GM13976 (cell line): Measurements from ENCODE around the gene DYNLRB1.

Experiments used
- DNase-seq: peaks from one replicate; pipeline ENCODE4 v3.0.0; 2012; ENCODE audit warnings: low spot score
- CTCF ChIP-seq: IDR thresholded peaks from 2 replicates; pipeline ENCODE4 v1.5.1; 2012; ENCODE audit warnings: borderline replicate concordance, mild to moderate bottlenecking; ENCODE audit not compliant: insufficient read depth; ENCODE audit errors: extremely low read depth, missing control alignments, control extremely low read depth
- in situ Hi-C: fragments of 300-500 bp; cut with MboI; formaldehyde crosslinking; loops from one replicate; pipeline ENCODE4 v1.12.0; 2022; ENCODE audit warnings: low sequenced_read_pairs, mixed read lengths, inconsistent platforms; ENCODE audit not compliant: unreplicated experiment

DYNLRB1 gene

GRCh38 chr20:34570859-34571306, 54.7 kb downstream of the DYNLRB1 start:
- DNase-seq: no peak
- no peak for TF ChIP-seq CTCF

GRCh38 chr20:34571753-34572152, 55.5 kb downstream of the DYNLRB1 start:
- TF ChIP-seq CTCF: no peak
- in situ Hi-C loops: no loop called here
- DNase-seq: no peak

More at GRCh38 chr20:34570859-34571306, 54.7 kb downstream of the DYNLRB1 start:
- in situ Hi-C loops: no loop called here

- in situ Hi-C loops: no loop called here
- no peak for TF ChIP-seq CTCF
- no peak for DNase-seq
These were observed 57.5 kb downstream of the DYNLRB1 start for GRCh38 chr20:34573541-34574300.

GRCh38 chr20:34574426-34574825, 58.2 kb downstream of the DYNLRB1 start:
- in situ Hi-C loops: no loop called here
- DNase-seq: no peak
- no peak for TF ChIP-seq CTCF

- in situ Hi-C loops: no loop called here
- TF ChIP-seq CTCF: no peak
- DNase-seq: no peak
These were observed 58.6 kb downstream of the DYNLRB1 start for GRCh38 chr20:34574861-34575260.

GRCh38 chr20:34575271-34575670, 59.0 kb downstream of the DYNLRB1 start:
- TF ChIP-seq CTCF: no peak
- no peak for DNase-seq
- in situ Hi-C loops: no loop called here
